Activated T-helper 2 cell treated with anti-CD3 and anti-CD28 coated beads, Interferon-gamma antibody, Interleukin-2, Interleukin-4, amounts not matched to agents 10 μg/mL and 5 μg/mL and 100 μg/mL, durations not matched to agents 14 hours and 24 hours and 36 hours (primary cell): ENCODE measurements around the gene SPIRE1. TPM values are rescaled to one million over a fixed set of nuclear protein-coding genes. Genes with fewer than 3 reads are reported as not detected.

Experiments used
- DNase-seq: peaks from one replicate; pipeline ENCODE4 v3.0.0; 2021; ENCODE audit warnings: low spot score
- H3K27ac Mint-ChIP-seq: one replicate; pipeline ENCODE4 v1.8.0; 2021; ENCODE audit warnings: mixed read lengths
- H3K27me3 Mint-ChIP-seq: one replicate; pipeline ENCODE4 v1.8.0; 2021; ENCODE audit warnings: low read depth, mixed read lengths
- H3K36me3 Mint-ChIP-seq: one replicate; pipeline ENCODE4 v1.8.0; 2021; ENCODE audit warnings: low read depth, mixed read lengths
- H3K4me1 Mint-ChIP-seq: one replicate; pipeline ENCODE4 v1.8.0; 2021; ENCODE audit warnings: low read depth, mixed read lengths
- H3K4me3 Mint-ChIP-seq: one replicate; pipeline ENCODE4 v1.8.0; 2021; ENCODE audit warnings: low read depth, mild to moderate bottlenecking, moderate library complexity, mixed read lengths
- H3K9me3 Mint-ChIP-seq: one replicate; pipeline ENCODE4 v1.8.0; 2021; ENCODE audit warnings: mixed read lengths
- intact Hi-C: fragments of 100-400 bp; cut with micrococcal nuclease; formaldehyde crosslinking; loops from one replicate; pipeline ENCODE4 v1.15.1; 2023
- total RNA-seq: library from RNA; stranded (reverse); gene quantifications from 2 replicates; pipeline ENCODE4 v1.2.3, GENCODE V29; 2022

The SPIRE1 gene
- total RNA-seq: 16.5 and 19.0 TPM in 2 replicates

DNA sequence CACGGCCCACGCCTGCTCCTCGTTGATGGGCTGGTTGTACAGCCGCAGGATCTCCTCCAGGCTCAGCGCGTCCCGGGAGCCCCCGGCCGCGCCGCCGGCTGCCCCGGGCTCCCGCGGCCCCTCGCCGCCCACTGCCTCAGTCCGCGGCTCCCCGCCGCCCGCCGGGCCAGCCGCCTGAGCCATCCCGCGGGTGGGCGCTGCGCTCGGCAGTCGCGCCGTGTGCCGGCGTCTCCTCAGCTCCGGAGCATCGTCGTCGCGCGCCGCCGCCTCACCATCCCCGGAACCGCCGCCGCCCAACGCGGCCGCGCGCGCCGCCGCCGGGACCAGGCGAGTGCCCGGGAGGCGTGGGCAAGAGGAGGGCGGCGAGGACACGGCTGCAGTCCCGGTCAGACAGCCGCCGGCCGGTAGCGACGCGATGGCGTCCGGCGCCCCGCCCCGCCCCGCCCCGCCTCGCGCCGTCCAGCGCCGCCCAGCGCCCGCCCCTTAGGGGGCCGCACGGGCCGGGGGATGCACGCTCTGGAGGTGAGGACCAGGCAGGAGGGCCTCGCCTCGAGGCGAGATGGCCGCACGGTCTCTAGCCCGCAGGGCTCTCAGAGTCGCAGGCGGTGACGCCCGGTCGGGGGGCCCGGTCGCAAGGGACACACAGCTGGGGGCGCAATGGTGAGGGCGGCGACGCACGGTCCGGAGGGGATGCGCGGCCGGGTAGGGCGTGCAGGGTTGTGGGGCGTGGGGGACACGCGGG lies at the start of gene SPIRE1:
Gene SPIRE1, minus strand, starts transcription at position 424 of the 742 bp plus-strand sequence. Its CDS starts 241 bp downstream, at position 183.
- DNase-seq: peak; percentile 34
- H3K4me1 Mint-ChIP-seq: peaks cover 27% of the 10 kb centered on the region
- intact Hi-C loops: loop anchor here (1.0 to 5.0 kb wide), 5 partner anchors 45 to 386 kb away; partner anchors contain the start of genes CEP76, PRELID3A and PSMG2

DNA sequence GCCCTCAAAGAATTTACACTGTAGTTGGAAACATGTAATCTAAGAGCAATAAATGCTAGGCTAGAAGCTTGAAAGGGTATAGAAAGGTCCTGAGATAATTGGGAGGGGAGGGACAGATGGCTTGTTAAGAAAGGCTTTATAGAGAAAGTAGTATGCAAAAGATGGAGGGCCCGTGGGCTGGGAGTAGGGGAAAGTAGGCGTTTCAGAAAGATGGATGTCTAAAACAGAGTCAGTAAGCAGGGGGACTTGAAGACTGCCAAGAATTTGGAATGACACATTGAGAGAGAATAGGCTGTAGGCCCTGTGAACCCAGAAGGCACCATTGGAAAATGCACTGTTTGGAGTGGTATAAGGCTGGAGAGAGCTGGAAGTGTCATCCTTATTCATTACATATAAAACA lies 45.8 kb upstream of the SPIRE1 start:
- Mint-ChIP-seq H3K4me3 (peak overlapping the region; percentile 100), H3K27me3 (no peaks in the 10 kb centered on the region), H3K27ac (peak overlapping the region; percentile 99), H3K4me1 (peaks cover 28% of the 10 kb centered on the region), H3K36me3 (peaks cover 50% of the 10 kb centered on the region), H3K9me3 (no peaks in the 10 kb centered on the region)
- DNase-seq: no peak
- intact Hi-C loops: loop anchor here (1.0 to 5.0 kb wide), 6 partner anchors 45 to 851 kb away; partner anchors contain the start of genes AFG3L2, CEP192, CHMP1B and SEH1L

More for the DNA sequence above, at the start of gene SPIRE1:
- peaks cover 6% of the 10 kb centered on the region for H3K27me3 Mint-ChIP-seq
- peak within 1 kb of the TSS; percentile 85 for H3K4me3 Mint-ChIP-seq
- H3K27ac Mint-ChIP-seq: peak within 1 kb of the TSS; percentile 63
- H3K9me3 Mint-ChIP-seq: no peaks in the 10 kb centered on the region
- peaks cover 12% of the 10 kb centered on the region for H3K36me3 Mint-ChIP-seq

DNA sequence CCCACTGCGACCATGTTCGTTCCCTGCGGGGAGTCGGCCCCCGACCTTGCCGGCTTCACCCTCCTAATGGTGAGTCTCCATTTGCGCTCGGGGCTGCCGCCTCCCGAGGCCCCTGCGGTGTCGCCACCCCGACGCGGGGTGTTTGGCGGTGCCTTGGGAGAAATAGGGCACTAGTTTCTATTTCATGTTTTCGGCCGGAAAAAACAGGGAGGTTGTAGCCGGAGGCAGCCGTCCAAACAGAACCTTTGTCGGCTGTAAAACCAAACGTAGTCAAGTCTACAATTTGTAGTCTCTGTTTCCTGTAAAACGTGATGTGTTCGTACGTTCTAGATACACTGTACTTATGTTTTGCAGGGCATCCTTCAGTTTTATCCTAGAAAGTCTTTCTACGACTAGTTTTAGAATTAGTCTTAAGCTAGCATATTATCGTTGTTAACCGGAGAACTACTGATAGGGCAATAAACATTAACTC lies 45.2 kb upstream of the SPIRE1 start:
- Mint-ChIP-seq H3K4me1 (peaks cover 31% of the 10 kb centered on the region), H3K4me3 (peak overlapping the region; percentile 100), H3K9me3 (no peaks in the 10 kb centered on the region), H3K36me3 (peaks cover 54% of the 10 kb centered on the region), H3K27ac (peak overlapping the region; percentile 99), H3K27me3 (no peaks in the 10 kb centered on the region)
- no peak for DNase-seq
- intact Hi-C loops: loop anchor here (1.0 to 5.0 kb wide), 6 partner anchors 44 to 851 kb away; partner anchors contain the start of genes AFG3L2, CEP192, CHMP1B and SEH1L

DNA sequence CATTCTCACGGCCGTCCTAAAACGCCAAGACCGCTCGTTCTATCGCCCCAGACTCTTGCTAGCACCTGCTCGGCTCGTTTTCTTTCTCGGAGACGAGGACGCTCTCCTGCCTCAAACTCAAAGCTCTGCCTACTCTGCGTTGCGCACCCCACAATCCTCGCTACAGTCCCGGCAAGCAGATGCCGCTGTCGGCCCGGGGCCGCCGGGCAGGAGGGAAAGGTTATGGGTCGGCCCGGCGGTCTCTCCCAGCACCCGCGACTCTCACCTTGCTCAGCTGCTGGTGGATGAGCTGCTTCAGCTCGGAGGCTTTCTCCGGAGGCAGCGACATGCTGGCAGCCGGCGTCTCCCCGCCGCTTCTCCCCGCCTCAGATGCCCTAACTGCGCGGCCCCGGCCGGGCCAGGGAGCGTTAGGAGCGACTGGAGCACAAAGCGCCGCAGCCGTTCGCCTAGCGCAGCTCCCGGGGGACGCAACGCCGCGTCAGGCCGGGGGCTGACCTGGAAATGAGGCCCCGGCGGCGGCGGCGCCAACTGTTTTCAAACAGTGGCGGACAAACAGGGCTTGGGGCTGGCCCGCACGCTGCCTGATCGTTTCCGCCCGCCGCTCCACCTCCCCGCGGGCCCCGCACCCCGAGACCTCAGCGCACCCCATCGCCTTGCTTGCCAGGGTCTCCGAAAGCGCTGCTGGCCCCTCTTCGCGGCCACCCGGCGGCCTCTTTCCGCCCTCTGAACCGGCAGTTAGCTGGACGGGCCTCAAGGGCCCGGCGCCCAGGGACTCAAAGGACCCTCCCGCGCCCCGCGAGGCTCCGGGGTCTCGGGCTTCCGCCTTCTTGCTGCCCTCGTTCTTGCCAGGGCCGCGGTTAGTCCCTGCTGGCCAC lies 44.6 kb upstream of the SPIRE1 start, which contains the start of the genes CEP76 and PSMG2:
Gene CEP76, minus strand, starts transcription at position 503 of the 875 bp plus-strand sequence. Its CDS starts 175 bp downstream, at position 328.
Gene PSMG2, plus strand, starts transcription at position 822 of the 875 bp plus-strand sequence. CDS start 66 bp downstream, outside the sequence.
- DNase-seq: peak; percentile 81
- intact Hi-C loops: loop anchor here (1.0 to 5.0 kb wide), 6 partner anchors 44 to 850 kb away; partner anchors contain the start of genes AFG3L2, CEP192, CHMP1B and SEH1L
- Mint-ChIP-seq H3K4me3 (peak within 1 kb of the TSS; percentile 100), H3K27me3 (no peaks in the 10 kb centered on the region), H3K27ac (peak within 1 kb of the TSS; percentile 99), H3K36me3 (peaks cover 52% of the 10 kb centered on the region), H3K4me1 (peaks cover 31% of the 10 kb centered on the region), H3K9me3 (no peaks in the 10 kb centered on the region)

DNA sequence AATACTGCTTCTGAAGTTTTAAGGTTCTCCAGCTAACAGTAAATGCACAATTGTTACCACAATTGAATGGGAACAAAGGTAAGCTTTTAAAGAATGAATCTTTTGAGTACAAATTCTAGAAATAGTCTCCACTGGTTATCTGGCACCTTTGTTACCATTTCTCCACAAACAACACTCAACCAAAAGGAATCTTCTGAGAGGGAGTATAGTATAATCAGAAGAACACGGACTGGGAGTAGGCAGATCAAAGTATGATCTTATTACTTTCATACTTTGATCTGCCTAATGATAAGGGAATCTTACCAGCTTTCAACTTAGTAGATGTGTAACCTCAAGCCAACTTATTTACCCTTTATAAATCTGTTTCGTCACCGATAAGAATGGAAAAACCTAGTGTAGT lies 43.3 kb upstream of the SPIRE1 start:
- H3K27me3 Mint-ChIP-seq: no peaks in the 10 kb centered on the region
- H3K4me1 Mint-ChIP-seq: peaks cover 28% of the 10 kb centered on the region
- no peaks in the 10 kb centered on the region for H3K9me3 Mint-ChIP-seq
- H3K4me3 Mint-ChIP-seq: peak overlapping the region; percentile 100
- peak overlapping the region; percentile 99 for H3K27ac Mint-ChIP-seq
- intact Hi-C loops: loop anchor here (5.0 kb wide), 1 partner anchor 849 kb away; the partner anchor contains the start of gene CHMP1B
- H3K36me3 Mint-ChIP-seq: peaks cover 50% of the 10 kb centered on the region
- no peak for DNase-seq

DNA sequence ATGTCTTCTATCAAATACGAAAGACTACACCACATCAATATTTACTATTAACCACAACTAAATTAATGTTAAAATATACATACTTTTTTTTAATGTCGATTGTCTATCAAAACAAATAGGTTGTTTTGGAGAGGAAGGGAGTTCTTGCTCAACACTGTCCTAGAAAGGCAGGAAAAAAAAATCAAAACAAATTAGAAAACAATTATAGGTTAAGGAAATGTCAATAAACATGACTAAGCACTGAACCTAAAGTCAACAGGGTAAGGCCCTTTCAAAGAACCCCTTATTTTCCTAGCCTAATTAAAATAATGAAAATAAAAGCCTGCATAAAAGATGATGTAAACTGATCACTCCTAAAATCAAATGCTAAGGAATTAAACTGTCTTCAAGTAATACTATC lies 41.8 kb upstream of the SPIRE1 start:
- Mint-ChIP-seq H3K27ac (no peak overlapping the region), H3K36me3 (peaks cover 44% of the 10 kb centered on the region), H3K4me3 (no peak overlapping the region), H3K9me3 (no peaks in the 10 kb centered on the region), H3K27me3 (no peaks in the 10 kb centered on the region), H3K4me1 (peaks cover 25% of the 10 kb centered on the region)
- intact Hi-C loops: loop anchor here (5.0 kb wide), 1 partner anchor 847 kb away; the partner anchor contains the start of gene CHMP1B
- no peak for DNase-seq

DNA sequence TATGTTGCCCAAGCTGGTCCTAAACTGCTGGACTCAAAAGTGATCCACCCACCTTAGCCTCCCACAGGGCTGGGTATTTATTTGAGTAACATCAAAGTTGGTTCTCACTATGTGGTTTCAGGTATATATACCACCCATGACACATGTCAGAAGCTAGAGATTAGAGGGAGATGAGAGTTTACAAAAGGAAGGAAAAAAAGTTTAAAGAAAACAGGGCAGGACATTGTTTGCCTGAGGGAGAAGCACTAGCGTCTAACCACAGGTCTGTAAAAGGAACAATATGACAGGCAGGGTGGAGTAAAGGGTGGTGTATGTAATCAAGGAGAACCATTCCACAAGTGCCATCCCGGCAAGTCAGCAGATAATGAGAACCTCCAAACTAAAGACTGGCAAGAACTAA lies 36.1 kb upstream of the SPIRE1 start:
- Mint-ChIP-seq H3K4me1 (peaks cover 24% of the 10 kb centered on the region), H3K27me3 (no peaks in the 10 kb centered on the region), H3K27ac (no peak overlapping the region), H3K36me3 (peaks cover 41% of the 10 kb centered on the region), H3K4me3 (no peak overlapping the region), H3K9me3 (no peaks in the 10 kb centered on the region)
- no peak for DNase-seq
- intact Hi-C loops: no loop called here

DNA sequence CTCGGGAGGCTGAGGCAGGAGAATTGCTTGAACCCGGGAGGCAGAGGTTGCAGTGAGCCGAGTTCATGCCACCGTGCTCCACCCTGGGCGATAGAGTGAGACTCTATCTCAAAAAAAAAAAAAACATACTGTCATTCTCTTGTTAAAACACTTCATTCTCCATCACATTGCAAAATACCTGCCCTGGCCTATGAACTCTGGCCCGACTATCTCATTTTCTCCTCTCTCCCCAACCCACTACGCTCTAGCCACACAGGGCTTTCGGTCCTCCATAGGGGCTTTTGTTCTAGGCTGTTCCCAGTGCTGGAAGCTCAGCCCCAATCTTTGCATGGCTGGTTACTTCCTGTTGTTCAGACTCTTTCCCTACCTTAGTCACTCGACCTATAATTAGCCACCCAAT lies 34.3 kb upstream of the SPIRE1 start:
- Mint-ChIP-seq H3K27me3 (no peaks in the 10 kb centered on the region), H3K9me3 (no peaks in the 10 kb centered on the region), H3K27ac (no peak overlapping the region), H3K36me3 (peaks cover 29% of the 10 kb centered on the region), H3K4me1 (peaks cover 21% of the 10 kb centered on the region), H3K4me3 (no peak overlapping the region)
- no peak for DNase-seq
- intact Hi-C loops: no loop called here

DNA sequence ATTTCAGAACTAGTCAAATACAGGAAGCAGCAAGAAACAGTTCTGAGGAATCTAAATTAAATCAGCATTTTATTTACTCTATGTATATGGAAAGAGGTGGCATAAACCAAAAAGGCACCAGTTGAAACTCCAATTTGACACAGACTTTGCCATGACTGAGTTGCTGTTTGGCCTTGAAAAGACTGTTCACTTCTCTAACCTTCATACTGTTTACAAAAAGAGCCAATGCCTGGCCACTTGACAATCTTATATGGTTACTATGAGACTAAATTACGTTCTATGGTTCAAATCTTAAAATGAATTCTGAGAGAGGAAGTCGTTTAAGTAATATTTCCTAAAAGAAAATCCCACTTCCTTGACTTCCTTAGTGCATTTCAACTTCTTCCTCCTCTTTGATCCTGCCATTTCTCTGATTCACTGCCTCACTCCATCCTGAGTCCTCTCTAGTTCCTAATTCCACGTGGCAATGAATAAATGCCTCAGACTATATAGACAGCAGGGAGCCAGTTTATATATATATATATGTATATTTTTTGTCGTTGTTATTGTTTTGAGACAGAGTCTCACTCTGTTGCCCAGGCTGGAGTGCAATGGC lies 31.4 kb upstream of the SPIRE1 start:
- Mint-ChIP-seq H3K36me3 (peaks cover 22% of the 10 kb centered on the region), H3K27ac (no peak overlapping the region), H3K9me3 (no peaks in the 10 kb centered on the region), H3K4me3 (no peak overlapping the region), H3K27me3 (no peaks in the 10 kb centered on the region), H3K4me1 (peaks cover 20% of the 10 kb centered on the region)
- no peak for DNase-seq
- intact Hi-C loops: no loop called here

DNA sequence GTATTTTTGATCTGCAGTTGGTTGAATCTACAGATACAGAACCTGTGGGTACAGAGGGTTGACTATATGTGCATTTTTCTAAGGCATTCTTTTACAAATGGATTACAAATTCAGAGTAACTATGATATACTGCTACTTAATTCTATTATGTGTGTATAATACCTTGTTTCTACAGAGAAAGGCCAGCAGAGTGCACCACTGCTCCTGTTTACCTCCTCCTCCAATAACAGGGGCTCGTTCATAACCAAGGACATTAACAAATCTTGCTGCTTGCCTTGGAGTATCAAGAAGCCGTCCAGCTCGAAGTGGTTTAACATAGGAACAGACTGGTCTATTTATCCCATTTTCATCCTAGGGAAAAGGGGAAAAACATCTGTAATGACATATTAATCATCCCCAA lies 28.2 kb upstream of the SPIRE1 start:
- Mint-ChIP-seq H3K4me1 (peaks cover 3% of the 10 kb centered on the region), H3K9me3 (no peaks in the 10 kb centered on the region), H3K27ac (no peak overlapping the region), H3K4me3 (no peak overlapping the region), H3K27me3 (no peaks in the 10 kb centered on the region), H3K36me3 (peaks cover 14% of the 10 kb centered on the region)
- intact Hi-C loops: no loop called here
- DNase-seq: no peak

DNA sequence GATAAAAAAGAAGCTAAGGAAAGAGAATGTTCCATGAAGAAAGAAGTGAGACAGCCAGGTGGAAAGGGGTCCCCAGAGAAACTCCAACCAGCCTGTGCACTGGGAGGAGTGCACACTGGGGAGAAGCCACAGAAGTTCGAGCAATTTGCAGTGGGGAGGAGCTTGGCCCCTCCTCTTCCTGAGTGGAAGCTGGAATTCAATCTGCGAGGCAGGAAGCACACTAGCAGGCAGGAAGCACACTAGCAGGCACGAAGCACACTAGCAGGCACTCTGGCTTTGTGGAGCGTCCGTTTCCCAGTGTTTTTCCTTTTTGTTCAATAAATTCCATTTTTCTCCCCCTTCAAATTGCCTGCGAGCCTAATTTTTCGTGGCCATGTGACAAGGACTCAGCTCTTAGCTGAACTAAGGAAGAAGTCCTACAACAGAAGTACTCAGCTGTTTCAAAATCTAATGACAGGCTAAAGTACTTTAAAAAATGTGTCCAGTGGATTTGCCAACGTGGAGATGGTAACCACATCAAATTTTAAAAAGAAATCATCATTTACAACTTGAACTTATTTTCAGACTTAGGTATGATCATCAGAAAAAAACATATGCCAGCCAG lies 21.4 kb upstream of the SPIRE1 start:
- H3K27ac Mint-ChIP-seq: peak overlapping the region; percentile 74
- H3K4me1 Mint-ChIP-seq: peaks cover 4% of the 10 kb centered on the region
- no peaks in the 10 kb centered on the region for H3K27me3 Mint-ChIP-seq
- H3K4me3 Mint-ChIP-seq: no peak overlapping the region
- H3K36me3 Mint-ChIP-seq: peaks cover 29% of the 10 kb centered on the region
- no peak for DNase-seq
- H3K9me3 Mint-ChIP-seq: no peaks in the 10 kb centered on the region
- intact Hi-C loops: no loop called here

DNA sequence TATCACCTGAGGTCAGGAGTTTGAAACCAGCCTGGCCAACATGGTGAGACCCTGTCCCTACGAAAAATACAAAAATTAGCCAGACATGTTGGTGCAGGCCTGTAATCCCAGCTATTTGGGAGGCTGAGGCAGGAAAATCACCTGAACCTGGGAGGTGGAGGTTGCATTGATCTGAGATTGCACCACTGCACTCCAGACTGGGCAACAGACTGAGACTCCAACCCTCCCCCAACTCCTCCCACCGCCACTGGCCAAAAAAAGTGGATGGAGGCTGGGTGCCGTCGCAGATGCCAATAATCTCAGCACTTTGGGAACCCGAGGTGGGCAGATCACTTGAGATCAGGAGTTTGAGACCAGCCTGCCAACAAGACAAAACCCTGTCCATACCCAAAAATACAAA lies 10.1 kb upstream of the SPIRE1 start:
- H3K36me3 Mint-ChIP-seq: peaks cover 3% of the 10 kb centered on the region
- no peak overlapping the region for H3K4me3 Mint-ChIP-seq
- no peaks in the 10 kb centered on the region for H3K9me3 Mint-ChIP-seq
- intact Hi-C loops: no loop called here
- no peak for DNase-seq
- H3K27ac Mint-ChIP-seq: no peak overlapping the region
- no peaks in the 10 kb centered on the region for H3K27me3 Mint-ChIP-seq
- H3K4me1 Mint-ChIP-seq: peaks cover 3% of the 10 kb centered on the region
